SK-N-MC (cell line): ENCODE data around the gene HES6.
"Not testable (repeated sequence)": the region's sequence is repeated elsewhere in the genome, so short reads cannot be mapped to it uniquely, and the experiment has no call there.

Source experiments
- DNase-seq: peaks from one replicate; pipeline ENCODE4 v3.0.0-alpha.2; 2011; ENCODE audit warnings: low read depth, low spot score
- H3K27ac ChIP-seq: fragments of 200-600 bp; sonication (generic); 2 replicates; pipeline ENCODE4 v1.5.1; 2016; ENCODE audit warnings: mixed run types
- H3K36me3 ChIP-seq: fragments of 200-600 bp; sonication (generic); 2 replicates; pipeline ENCODE4 v1.6.1; 2017; ENCODE audit warnings: antibody characterized with exemption, low read length, mixed read lengths; ENCODE audit not compliant: insufficient read depth
- H3K4me3 ChIP-seq: fragments of 200-600 bp; sonication (generic); 2 replicates; pipeline ENCODE4 v1.5.1; 2016
- H3K9ac ChIP-seq: fragments of 200-600 bp; sonication (generic); 2 replicates; pipeline ENCODE4 v1.8.0; 2017; ENCODE audit warnings: mixed run types, mixed read lengths; ENCODE audit not compliant: insufficient read length
- H3K9me3 ChIP-seq: fragments of 200-600 bp; sonication (generic); 2 replicates; pipeline ENCODE4 v1.6.1; 2017; ENCODE audit warnings: low read depth, mild to moderate bottlenecking, antibody characterized with exemption, low read length, moderate library complexity, mixed read lengths
- EZH2 ChIP-seq: fragments of 200-600 bp; sonication (generic); IDR thresholded peaks from one replicate; pipeline ENCODE4 v1.6.1; 2017; ENCODE audit warnings: antibody characterized with exemption
- FOXP2 ChIP-seq: optimal IDR thresholded peaks from 2 replicates; pipeline ENCODE3; 2011; ENCODE audit warnings: mild to moderate bottlenecking, moderate library complexity; ENCODE audit not compliant: insufficient read depth; ENCODE audit errors: extremely low read length, control extremely low read depth
- POLR2AphosphoS5 ChIP-seq: IDR thresholded peaks from 2 replicates; pipeline ENCODE4 v1.6.1; 2012; ENCODE audit warnings: mild to moderate bottlenecking, low read depth, low read length, borderline replicate concordance

The HES6 gene

DNA sequence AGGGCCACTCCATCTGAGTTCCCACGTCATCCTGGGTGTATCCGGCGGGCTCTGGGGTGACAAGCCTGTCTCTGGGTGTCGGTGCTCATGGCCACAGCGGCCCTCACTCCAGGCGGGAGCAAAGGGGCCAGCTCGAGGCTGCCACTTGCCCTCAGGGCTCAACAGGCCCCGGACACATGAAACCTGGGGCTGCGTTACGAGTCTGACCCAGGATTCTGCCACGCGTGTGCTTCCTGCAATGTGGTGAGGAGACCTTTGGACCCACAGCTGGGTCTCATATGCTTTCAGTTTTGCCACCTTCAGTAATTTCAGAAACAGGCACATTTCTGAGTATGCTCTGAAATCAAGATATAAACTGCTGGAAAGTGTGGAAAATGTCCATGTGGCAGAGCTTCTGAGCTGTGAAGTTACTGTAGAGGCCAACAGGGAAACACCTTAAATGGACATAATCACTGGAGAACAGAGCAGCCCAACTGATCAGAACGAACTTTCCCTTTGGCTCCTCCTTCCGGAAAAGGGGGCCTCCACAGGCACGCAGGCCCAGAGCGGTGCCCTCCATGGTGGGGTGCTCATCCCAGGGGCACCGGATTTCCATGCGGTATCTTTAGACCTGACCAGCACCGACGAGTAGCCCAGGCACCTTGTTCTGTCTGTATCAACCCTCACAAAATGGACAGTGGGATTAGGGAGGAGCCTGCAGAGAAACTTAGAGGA lies 34.5 kb upstream of the HES6 start:
- Histone ChIP-seq H3K4me3 (no peak overlapping the region), H3K27ac (no peak overlapping the region), H3K9ac (no peak overlapping the region), H3K9me3 (no peaks in the 10 kb centered on the region), H3K36me3 (peaks cover 29% of the 10 kb centered on the region; the same call in 1 of the 2 replicates)
- no peak for TF ChIP-seq EZH2
- no peak for TF ChIP-seq POLR2AphosphoS5
- TF ChIP-seq FOXP2: no peak
- no peak for DNase-seq

DNA sequence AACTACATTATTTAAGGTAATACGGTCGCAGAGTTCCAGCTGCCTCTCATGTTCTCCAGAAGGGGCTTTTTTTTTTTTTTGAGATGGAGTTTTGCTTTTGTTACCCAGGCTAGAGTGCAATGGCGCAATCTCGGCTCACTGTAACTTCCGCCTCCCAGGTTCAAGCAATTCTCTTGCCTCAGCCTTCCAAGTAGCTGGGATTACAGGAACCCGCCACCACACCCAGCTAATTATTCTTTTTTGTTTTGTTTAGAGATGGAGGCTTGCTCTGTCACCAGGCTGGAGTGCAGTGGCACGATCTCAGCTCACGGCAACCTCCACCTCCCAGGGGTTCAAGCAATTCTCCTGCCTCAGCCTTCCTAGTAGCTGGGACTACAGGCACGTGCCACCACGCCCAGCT lies 33.6 kb upstream of the HES6 start:
- not testable (repeated sequence) for H3K4me3 ChIP-seq, DNase-seq, H3K9me3 ChIP-seq, H3K27ac ChIP-seq, H3K9ac ChIP-seq
- H3K36me3 ChIP-seq: peaks cover 29% of the 10 kb centered on the region; the same call in 1 of the 2 replicates

DNA sequence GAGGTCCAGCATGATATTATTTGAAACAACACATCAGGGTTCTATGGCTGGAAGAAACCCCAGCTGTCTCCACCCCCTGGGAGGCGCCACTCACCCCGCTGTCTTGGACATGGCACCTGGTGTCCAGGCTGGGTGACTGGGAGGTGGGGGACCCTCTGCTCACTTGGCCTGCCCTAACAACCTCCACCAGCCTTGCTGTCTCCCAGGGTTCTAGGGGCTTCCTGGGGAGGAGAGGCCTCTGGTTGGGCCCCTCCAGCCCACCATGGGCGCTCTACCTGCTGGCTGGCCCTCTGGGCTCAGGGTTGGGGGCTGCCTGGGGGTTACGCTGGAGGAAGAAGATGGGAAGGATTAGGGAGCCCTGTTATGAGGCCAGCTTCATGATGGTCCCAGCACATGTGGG lies 32.3 kb upstream of the HES6 start:
- H3K9me3 ChIP-seq: no peaks in the 10 kb centered on the region
- no peak for DNase-seq
- no peak overlapping the region for H3K9ac ChIP-seq
- TF ChIP-seq FOXP2 (no peak), EZH2 (no peak), POLR2AphosphoS5 (no peak)
- H3K27ac ChIP-seq: no peak overlapping the region
- H3K4me3 ChIP-seq: no peak overlapping the region
- H3K36me3 ChIP-seq: peaks cover 29% of the 10 kb centered on the region; the same call in 1 of the 2 replicates

DNA sequence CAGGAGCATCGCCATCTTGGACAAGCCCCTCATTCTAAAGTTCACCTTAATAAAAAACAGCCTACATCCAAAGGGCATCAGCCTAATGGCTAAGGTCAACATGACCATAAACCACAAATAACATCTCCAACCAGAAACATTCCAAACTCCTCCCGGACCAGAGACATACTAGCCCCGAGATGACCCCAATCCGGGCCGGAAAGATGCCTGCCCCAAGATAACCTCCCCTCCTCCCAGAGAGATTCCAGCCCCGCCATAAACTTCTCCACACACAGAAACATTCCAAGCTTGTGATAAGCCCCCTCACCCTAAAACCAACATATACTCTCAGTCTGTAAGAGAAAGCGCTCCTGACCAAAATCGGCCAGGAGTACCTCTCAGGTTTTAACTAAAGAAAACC lies 31.8 kb upstream of the HES6 start:
- H3K9ac ChIP-seq, H3K9me3 ChIP-seq, DNase-seq, H3K4me3 ChIP-seq, H3K27ac ChIP-seq: not testable (repeated sequence)
- peaks cover 29% of the 10 kb centered on the region; the same call in 1 of the 2 replicates for H3K36me3 ChIP-seq

DNA sequence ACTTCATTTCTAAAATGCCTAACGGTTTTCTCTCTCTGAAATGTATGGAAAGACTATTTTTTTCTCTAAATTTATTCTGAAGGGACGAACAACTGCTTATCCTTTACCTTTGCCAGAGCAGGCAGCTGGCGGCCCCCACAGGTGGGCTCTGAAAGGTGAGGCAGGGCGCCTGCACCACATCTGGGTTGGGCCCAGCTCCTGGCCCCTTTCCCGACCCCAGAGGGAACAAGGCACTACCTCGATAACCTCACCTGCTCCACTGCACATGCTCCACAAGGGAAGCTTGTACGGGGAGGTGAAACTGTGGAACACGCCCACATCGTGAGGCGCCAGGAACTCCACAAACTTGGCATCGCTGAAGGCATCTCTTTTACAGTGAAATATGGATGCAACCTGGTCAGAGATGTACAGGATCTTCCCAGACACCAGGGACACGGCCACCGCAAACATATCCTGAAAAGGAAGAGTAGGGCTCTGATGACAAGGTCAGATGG lies 31.3 kb upstream of the HES6 start:
- Histone ChIP-seq H3K36me3 (peaks cover 23% of the 10 kb centered on the region; the same call in 1 of the 2 replicates), H3K9ac (no peak overlapping the region), H3K9me3 (no peaks in the 10 kb centered on the region), H3K27ac (no peak overlapping the region), H3K4me3 (no peak overlapping the region)
- no peak for DNase-seq
- TF ChIP-seq FOXP2 (no peak), POLR2AphosphoS5 (no peak), EZH2 (no peak)

DNA sequence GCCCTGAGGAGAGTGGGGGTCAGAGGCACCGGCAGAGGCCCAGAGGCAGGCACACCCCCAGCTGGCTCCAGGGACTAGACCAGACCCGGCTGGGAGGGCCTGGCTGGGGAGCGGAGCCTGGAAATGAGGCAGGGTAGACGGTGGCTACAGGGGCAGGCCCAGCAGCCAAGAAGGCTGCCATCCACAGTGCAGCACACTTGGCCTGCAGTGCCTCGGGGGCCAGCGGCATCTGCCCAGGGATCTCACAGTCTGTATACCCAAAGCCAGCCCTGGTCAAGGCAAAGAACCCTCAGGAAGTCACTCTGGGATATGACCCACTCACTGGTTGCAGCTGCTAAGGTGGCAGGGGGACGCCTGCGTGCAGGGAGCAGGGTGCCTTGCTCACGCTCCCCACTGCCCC lies 30.8 kb upstream of the HES6 start:
- H3K27ac ChIP-seq: no peak overlapping the region
- H3K4me3 ChIP-seq: no peak overlapping the region
- no peak for DNase-seq
- TF ChIP-seq EZH2: no peak
- no peak for TF ChIP-seq FOXP2
- TF ChIP-seq POLR2AphosphoS5: no peak
- H3K9me3 ChIP-seq: no peaks in the 10 kb centered on the region
- H3K9ac ChIP-seq: no peak overlapping the region
- peaks cover 21% of the 10 kb centered on the region; the same call in 1 of the 2 replicates for H3K36me3 ChIP-seq

DNA sequence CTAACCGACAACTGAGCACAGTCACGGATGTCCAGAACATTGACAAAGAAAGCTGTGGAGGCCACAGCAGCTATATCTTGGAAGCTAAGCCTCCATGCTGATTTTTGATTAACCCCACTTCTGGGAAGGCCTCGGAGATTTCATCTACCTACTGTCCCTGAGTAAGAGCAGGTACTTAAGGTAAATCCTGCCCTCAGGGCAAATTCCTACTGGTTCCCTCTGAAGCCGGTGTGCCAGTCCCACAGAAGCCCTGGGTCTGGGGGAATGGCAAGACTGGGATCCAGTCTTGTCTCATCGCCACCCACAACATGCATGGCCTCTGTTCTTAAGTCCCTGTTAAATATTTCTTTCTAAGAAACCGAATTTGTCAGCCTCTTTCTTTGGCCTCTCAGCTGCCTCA lies 29.9 kb upstream of the HES6 start:
- H3K27ac ChIP-seq: no peak overlapping the region
- no peak overlapping the region for H3K4me3 ChIP-seq
- TF ChIP-seq FOXP2 (no peak), POLR2AphosphoS5 (no peak), EZH2 (no peak)
- H3K9me3 ChIP-seq: no peaks in the 10 kb centered on the region
- peaks cover 14% of the 10 kb centered on the region; the same call in 1 of the 2 replicates for H3K36me3 ChIP-seq
- no peak for DNase-seq
- no peak overlapping the region for H3K9ac ChIP-seq

DNA sequence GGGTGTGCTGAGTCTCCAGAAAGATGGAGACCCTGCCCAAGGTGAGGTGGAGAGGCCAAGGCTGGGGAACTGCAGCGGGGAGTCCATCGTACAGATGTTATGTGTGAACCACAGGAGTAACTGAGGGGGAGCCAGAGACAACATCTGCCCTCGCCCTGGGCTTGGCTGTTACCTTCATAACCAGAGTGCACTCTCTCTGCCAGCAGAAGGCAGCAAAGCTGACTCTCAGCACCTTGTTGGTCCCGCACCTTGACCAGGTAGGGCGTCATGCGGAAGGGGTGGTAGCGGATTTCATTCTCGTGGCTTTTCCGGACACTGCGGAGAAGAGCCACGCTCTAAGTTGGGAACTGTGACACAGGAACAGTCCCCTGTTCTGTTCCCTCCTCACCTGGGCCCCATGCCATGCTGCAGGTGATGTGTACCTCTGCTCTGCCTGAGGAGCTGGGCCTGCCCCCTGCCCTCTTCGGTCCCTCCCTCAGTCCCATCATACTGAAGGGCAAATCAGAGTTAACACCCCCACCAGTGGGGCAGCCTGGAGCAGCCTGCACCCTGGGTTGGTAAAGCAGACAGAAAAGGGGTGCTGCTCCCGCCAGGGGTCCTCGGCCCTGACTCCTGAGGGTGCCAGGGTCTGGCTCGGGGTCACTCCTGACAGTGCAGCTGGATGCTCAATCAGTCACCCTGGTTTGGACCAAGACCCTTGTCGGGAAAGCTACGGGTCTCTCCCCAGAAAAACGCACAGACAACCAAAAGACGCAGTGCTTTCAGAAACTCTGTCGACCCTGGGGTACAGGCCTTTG lies 28.2 kb upstream of the HES6 start:
- Histone ChIP-seq H3K36me3 (peaks cover 6% of the 10 kb centered on the region; the same call in 1 of the 2 replicates), H3K4me3 (no peak overlapping the region), H3K9ac (no peak overlapping the region), H3K9me3 (no peaks in the 10 kb centered on the region), H3K27ac (no peak overlapping the region)
- no peak for TF ChIP-seq FOXP2
- no peak for TF ChIP-seq POLR2AphosphoS5
- TF ChIP-seq EZH2: no peak
- DNase-seq: no peak

DNA sequence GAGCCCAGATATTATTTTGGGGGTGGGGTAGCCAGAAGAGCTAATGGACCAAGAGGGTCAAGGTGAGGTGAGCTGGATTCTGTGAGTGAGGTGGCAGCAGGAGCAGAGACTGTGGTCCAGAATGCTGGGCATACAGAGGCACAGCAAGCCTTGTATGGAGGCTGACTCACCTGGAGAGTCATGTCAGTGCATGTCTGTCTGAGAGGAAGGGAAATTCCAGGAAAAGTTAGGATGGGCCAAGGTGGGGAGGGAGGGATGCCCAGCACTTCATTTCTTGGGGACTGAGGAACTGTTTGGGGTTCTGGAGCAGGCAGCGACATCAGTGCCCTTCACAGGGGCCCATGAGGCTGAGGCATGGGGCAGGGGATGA lies 27.5 kb upstream of the HES6 start:
- TF ChIP-seq FOXP2 (no peak), EZH2 (no peak)
- Histone ChIP-seq H3K27ac (no peak overlapping the region), H3K9ac (no peak overlapping the region), H3K9me3 (no peaks in the 10 kb centered on the region), H3K36me3 (no peaks in the 10 kb centered on the region; the same call in 1 of the 2 replicates), H3K4me3 (no peak overlapping the region)
- DNase-seq: no peak
